Immature natural killer cell (primary cell): Measurements from ENCODE around the gene IGF1R. TPM values are rescaled to one million over a fixed set of nuclear protein-coding genes. Genes with fewer than 3 reads are reported as not detected.

ENCODE experiments used
- DNase-seq, 3 donors: peaks; one replicate each; pipeline ENCODE4 v3.0.0; 2022; ENCODE audit warnings: mixed read lengths in 1 of 3
- H3K27ac Mint-ChIP-seq, 6 donors: one replicate each; pipeline ENCODE4 v1.8.0; 2020; ENCODE audit warnings: mixed read lengths in 6 of 6, mild to moderate bottlenecking in 5 of 6, inconsistent platforms in 4 of 6, moderate library complexity in 3 of 6
- H3K27me3 Mint-ChIP-seq, 3 donors: one replicate each; pipeline ENCODE4 v1.8.0; 2020 to 2021; ENCODE audit warnings: low read depth in 3 of 3, mild to moderate bottlenecking in 3 of 3, mixed read lengths in 3 of 3, moderate library complexity in 3 of 3, inconsistent platforms in 1 of 3
- H3K36me3 Mint-ChIP-seq, 3 donors: one replicate each; pipeline ENCODE4 v1.8.0; 2020; ENCODE audit warnings: mixed read lengths in 3 of 3, inconsistent platforms in 2 of 3, mild to moderate bottlenecking in 2 of 3
- H3K4me1 Mint-ChIP-seq, 2 donors: one replicate each; pipeline ENCODE4 v1.8.0; 2020; ENCODE audit warnings: inconsistent platforms in 2 of 2, mild to moderate bottlenecking in 2 of 2, mixed read lengths in 2 of 2, moderate library complexity in 1 of 2
- H3K4me3 Mint-ChIP-seq, 5 donors: one replicate each; pipeline ENCODE4 v1.8.0; 2020; ENCODE audit warnings: mild to moderate bottlenecking in 5 of 5, mixed read lengths in 5 of 5, inconsistent platforms in 3 of 5, moderate library complexity in 3 of 5
- H3K9me3 Mint-ChIP-seq, 6 donors: one replicate each; pipeline ENCODE4 v1.8.0; 2020; ENCODE audit warnings: mild to moderate bottlenecking in 6 of 6, mixed read lengths in 6 of 6, inconsistent platforms in 4 of 6, moderate library complexity in 3 of 6
- polyA plus RNA-seq, 3 donors: library from polyadenylated mRNA; unstranded; fragments of 300-500 nt; fragmentation: Illumina TruSeq; gene quantifications; one replicate each; pipeline ENCODE4 v1.2.3, GENCODE V29; 2021

The IGF1R gene
- polyA plus RNA-seq, 3 donors from 2014 or later, result 1.4 to 4.7 (median 1.4) TPM

- Mint-ChIP-seq H3K9me3 (no peaks in the 10 kb centered on the region), H3K36me3 (no peaks in the 10 kb centered on the region), H3K27ac (peak overlapping the region in 2 of 6 donors; percentile 4 to 60), H3K27me3 (peaks cover 0 to 2% (median 0%) of the 10 kb centered on the region in 3 donors), H3K4me1 (peaks cover 40 to 50% of the 10 kb centered on the region in 2 donors), H3K4me3 (no peak overlapping the region)
- no peak for DNase-seq
These were observed 20.4 kb downstream of the IGF1R start for GRCh38 chr15:98668566-98669308.

GRCh38 chr15:98669638-98670037, 21.3 kb downstream of the IGF1R start:
- Mint-ChIP-seq H3K9me3 (no peaks in the 10 kb centered on the region), H3K4me1 (peaks cover 40 to 46% of the 10 kb centered on the region in 2 donors), H3K4me3 (no peak overlapping the region), H3K27ac (peak overlapping the region in 2 of 6 donors; percentile 4 to 42), H3K36me3 (no peaks in the 10 kb centered on the region), H3K27me3 (peaks cover 0 to 2% (median 0%) of the 10 kb centered on the region in 3 donors)
- DNase-seq, result no peak

- Mint-ChIP-seq H3K27me3 (peaks cover 0 to 2% (median 0%) of the 10 kb centered on the region in 3 donors), H3K27ac (no peak overlapping the region), H3K4me3 (no peak overlapping the region), H3K9me3 (no peaks in the 10 kb centered on the region), H3K4me1 (peaks cover 41 to 42% of the 10 kb centered on the region in 2 donors), H3K36me3 (no peaks in the 10 kb centered on the region)
- no peak for DNase-seq
These were observed 23.0 kb downstream of the IGF1R start for GRCh38 chr15:98671060-98672008.

GRCh38 chr15:98673133-98673532, 24.8 kb downstream of the IGF1R start:
- H3K9me3 Mint-ChIP-seq, result no peaks in the 10 kb centered on the region
- peak overlapping the region in 1 of 6 donors; percentile 2 for H3K27ac Mint-ChIP-seq
- H3K4me1 Mint-ChIP-seq, result peaks cover 31 to 45% of the 10 kb centered on the region in 2 donors
- peaks cover 0 to 3% (median 2%) of the 10 kb centered on the region in 3 donors for H3K27me3 Mint-ChIP-seq
- no peaks in the 10 kb centered on the region for H3K36me3 Mint-ChIP-seq
- DNase-seq, result no peak
- H3K4me3 Mint-ChIP-seq, result no peak overlapping the region

- H3K27ac Mint-ChIP-seq, result no peak overlapping the region
These were observed 26.0 kb downstream of the IGF1R start for GRCh38 chr15:98674336-98674735.

GRCh38 chr15:98676586-98677270, 28.4 kb downstream of the IGF1R start:
- peaks cover 18 to 28% of the 10 kb centered on the region in 2 donors for H3K4me1 Mint-ChIP-seq
- no peak for DNase-seq
- no peak overlapping the region for H3K4me3 Mint-ChIP-seq
- H3K27me3 Mint-ChIP-seq, result peaks cover 0 to 3% (median 0%) of the 10 kb centered on the region in 3 donors
- no peaks in the 10 kb centered on the region for H3K36me3 Mint-ChIP-seq
- H3K27ac Mint-ChIP-seq, result no peak overlapping the region
- H3K9me3 Mint-ChIP-seq, result no peaks in the 10 kb centered on the region

More at GRCh38 chr15:98674336-98674735, 26.0 kb downstream of the IGF1R start:
- Mint-ChIP-seq H3K4me1 (peaks cover 26 to 35% of the 10 kb centered on the region in 2 donors), H3K9me3 (no peaks in the 10 kb centered on the region), H3K27me3 (peaks cover 0 to 3% (median 2%) of the 10 kb centered on the region in 3 donors), H3K36me3 (no peaks in the 10 kb centered on the region), H3K4me3 (no peak overlapping the region)
- no peak for DNase-seq

- H3K4me1 Mint-ChIP-seq, result peaks cover 24 to 36% of the 10 kb centered on the region in 2 donors
- peak overlapping the region in 2 of 6 donors; percentile 40 to 51 for H3K27ac Mint-ChIP-seq
- peak overlapping the region in 1 of 5 donors; percentile 4 for H3K4me3 Mint-ChIP-seq
- H3K9me3 Mint-ChIP-seq, result no peaks in the 10 kb centered on the region
- no peak for DNase-seq
- peaks cover 0 to 3% (median 0%) of the 10 kb centered on the region in 3 donors for H3K27me3 Mint-ChIP-seq
- H3K36me3 Mint-ChIP-seq, result no peaks in the 10 kb centered on the region
These were observed 29.2 kb downstream of the IGF1R start for GRCh38 chr15:98677345-98678059.

- H3K9me3 Mint-ChIP-seq, result no peaks in the 10 kb centered on the region
- no peaks in the 10 kb centered on the region for H3K36me3 Mint-ChIP-seq
- no peak overlapping the region for H3K4me3 Mint-ChIP-seq
- no peak overlapping the region for H3K27ac Mint-ChIP-seq
- DNase-seq, result no peak
- peaks cover 0 to 3% (median 0%) of the 10 kb centered on the region in 3 donors for H3K27me3 Mint-ChIP-seq
- H3K4me1 Mint-ChIP-seq, result peaks cover 28 to 42% of the 10 kb centered on the region in 2 donors
These were observed 30.1 kb downstream of the IGF1R start for GRCh38 chr15:98678484-98678883.

GRCh38 chr15:98681061-98681460, 32.7 kb downstream of the IGF1R start:
- Mint-ChIP-seq H3K36me3 (no peaks in the 10 kb centered on the region), H3K27me3 (peaks cover 0 to 3% (median 0%) of the 10 kb centered on the region in 3 donors), H3K27ac (no peak overlapping the region), H3K4me1 (peaks cover 43 to 58% of the 10 kb centered on the region in 2 donors), H3K9me3 (no peaks in the 10 kb centered on the region), H3K4me3 (no peak overlapping the region)
- no peak for DNase-seq

GRCh38 chr15:98682992-98683701, 34.8 kb downstream of the IGF1R start:
- no peaks in the 10 kb centered on the region for H3K36me3 Mint-ChIP-seq
- H3K27ac Mint-ChIP-seq, result peak overlapping the region in 1 of 6 donors; percentile 79
- no peak for DNase-seq
- peaks cover 56 to 67% of the 10 kb centered on the region in 2 donors for H3K4me1 Mint-ChIP-seq
- H3K4me3 Mint-ChIP-seq, result peak overlapping the region in 1 of 5 donors; percentile 33
- no peaks in the 10 kb centered on the region for H3K9me3 Mint-ChIP-seq
- H3K27me3 Mint-ChIP-seq, result no peaks in the 10 kb centered on the region

- no peak for DNase-seq
- no peaks in the 10 kb centered on the region for H3K36me3 Mint-ChIP-seq
- no peaks in the 10 kb centered on the region for H3K9me3 Mint-ChIP-seq
- peak overlapping the region in 1 of 5 donors; percentile 33 for H3K4me3 Mint-ChIP-seq
- H3K27ac Mint-ChIP-seq, result peak overlapping the region in 1 of 6 donors; percentile 11
- H3K27me3 Mint-ChIP-seq, result no peaks in the 10 kb centered on the region
- H3K4me1 Mint-ChIP-seq, result peaks cover 60 to 74% of the 10 kb centered on the region in 2 donors
These were observed 35.5 kb downstream of the IGF1R start for GRCh38 chr15:98683831-98684230.

- H3K27ac Mint-ChIP-seq, result peak overlapping the region in 1 of 6 donors; percentile 11
- DNase-seq, result no peak
- H3K4me3 Mint-ChIP-seq, result no peak overlapping the region
- H3K4me1 Mint-ChIP-seq, result peaks cover 62 to 76% of the 10 kb centered on the region in 2 donors
- H3K27me3 Mint-ChIP-seq, result no peaks in the 10 kb centered on the region
- H3K9me3 Mint-ChIP-seq, result no peaks in the 10 kb centered on the region
- H3K36me3 Mint-ChIP-seq, result no peaks in the 10 kb centered on the region
These were observed 36.1 kb downstream of the IGF1R start for GRCh38 chr15:98684436-98684835.
